Thymus (tissue), 11 donors: ENCODE data around the gene ATAD3C. TPM values are rescaled to one million over a fixed set of nuclear protein-coding genes. Genes with fewer than 3 reads are reported as not detected.
"Not testable (repeated sequence)": the region's sequence is repeated elsewhere in the genome, so short reads cannot be mapped to it uniquely, and the experiment has no call there.

ENCODE experiments used
- DNase-seq, 9 donors: peaks; one replicate each; pipeline ENCODE4 v3.0.0-alpha.2; 2013; ENCODE audit warnings: low spot score in 9 of 9, low read depth in 6 of 9, missing footprints in 1 of 9
- H3K27ac ChIP-seq, 2 donors: one replicate each; pipeline ENCODE4 v1.5.1; 2013; ENCODE audit warnings: control low read depth in 1 of 2, low read depth in 1 of 2, low read length in 1 of 2, mild to moderate bottlenecking in 1 of 2, moderate library complexity in 1 of 2
- H3K27me3 ChIP-seq, 2 donors: one replicate each; pipeline ENCODE4 v1.5.1; 2013; ENCODE audit warnings: low read length in 1 of 2; ENCODE audit not compliant: control insufficient read depth in 2 of 2, insufficient read depth in 1 of 2
- H3K36me3 ChIP-seq, 2 donors: one replicate each; pipeline ENCODE4 v1.5.1; 2013; ENCODE audit warnings: low read length in 1 of 2, mild to moderate bottlenecking in 1 of 2, moderate library complexity in 1 of 2; ENCODE audit not compliant: control insufficient read depth in 2 of 2, insufficient read depth in 2 of 2
- H3K4me1 ChIP-seq, 2 donors: one replicate each; pipeline ENCODE4 v1.5.1; 2013; ENCODE audit warnings: low read length in 2 of 2; ENCODE audit not compliant: control insufficient read depth in 2 of 2, insufficient read depth in 2 of 2
- H3K4me3 ChIP-seq, 2 donors: one replicate each; pipeline ENCODE4 v1.5.1; 2013; ENCODE audit warnings: low read length in 2 of 2, control low read depth in 1 of 2, mild to moderate bottlenecking in 1 of 2
- H3K9me3 ChIP-seq, 2 donors: one replicate each; pipeline ENCODE4 v1.5.1; 2013; ENCODE audit warnings: low read length in 1 of 2, mild to moderate bottlenecking in 1 of 2; ENCODE audit not compliant: control insufficient read depth in 2 of 2, insufficient read depth in 1 of 2
- WGBS: extraction: QIAGEN DNeasy Blood & Tissue Kit; methylation state at CpG from one replicate; pipeline ENCODE4 v1.1.7; 2013; 5-methylcytosine and 5-hydroxymethylcytosine counted together
- polyA plus RNA-seq: library from polyadenylated mRNA; stranded (reverse); fragments of 200-250 nt; gene quantifications from one replicate; pipeline ENCODE4 v1.2.3, GENCODE V29; 2013
- total RNA-seq: library from RNA; stranded (reverse); fragments of 120-200 nt; gene quantifications from one replicate; pipeline ENCODE4 v1.2.4, GENCODE V29; 2013
- donor health status: healthy.

ATAD3C gene
- total and polyA plus RNA-seq, 2 donors = 0.24 to 2.8 TPM

DNA sequence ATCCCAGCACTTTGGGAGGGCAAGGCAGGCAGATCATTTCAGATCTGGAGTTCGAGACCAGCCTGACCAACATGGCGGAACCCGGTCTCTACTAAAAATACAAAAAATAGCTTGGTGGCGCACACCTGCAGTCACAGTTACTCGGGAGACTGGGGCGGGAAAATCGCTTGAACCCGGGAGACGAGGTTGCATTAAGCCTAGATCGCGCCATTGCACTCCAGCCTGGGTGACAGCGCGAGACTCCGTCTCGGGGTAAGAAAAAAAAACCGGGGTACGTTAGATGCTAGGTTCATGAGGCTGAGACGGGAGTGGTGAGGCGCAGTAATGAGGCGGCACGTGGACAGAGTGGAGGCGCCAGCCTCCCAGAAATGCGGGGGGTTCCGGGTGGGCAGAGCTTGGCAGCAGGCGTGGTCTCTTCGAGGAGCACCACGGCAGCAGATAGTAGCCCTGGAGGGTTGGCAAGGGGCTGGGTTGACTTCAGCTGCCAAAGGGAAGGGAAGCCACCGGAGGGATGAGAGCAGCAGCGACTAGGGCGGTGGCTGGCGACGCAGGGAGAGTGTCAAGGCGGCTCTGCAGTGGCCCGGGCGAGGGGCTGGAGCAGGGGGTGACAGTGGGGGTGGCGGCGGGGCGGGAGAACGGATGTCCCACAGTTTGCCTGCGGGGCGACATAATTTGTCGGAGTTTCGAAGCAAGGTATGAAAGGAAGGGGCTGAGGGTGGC, 43.2 kb upstream of the ATAD3C start:
- H3K9me3 ChIP-seq = no peaks in the 10 kb centered on the region
- H3K4me3 ChIP-seq = peak overlapping the region; percentile 95 to 99
- peaks cover 21 to 28% of the 10 kb centered on the region in 2 donors for H3K4me1 ChIP-seq
- DNase-seq = no peak
- H3K27me3 ChIP-seq = no peaks in the 10 kb centered on the region
- peaks cover 42 to 46% of the 10 kb centered on the region in 2 donors for H3K36me3 ChIP-seq
- WGBS = 48% methylated on average over 43 of the region's 43 CpGs
- H3K27ac ChIP-seq = peak overlapping the region; percentile 67 to 97

DNA sequence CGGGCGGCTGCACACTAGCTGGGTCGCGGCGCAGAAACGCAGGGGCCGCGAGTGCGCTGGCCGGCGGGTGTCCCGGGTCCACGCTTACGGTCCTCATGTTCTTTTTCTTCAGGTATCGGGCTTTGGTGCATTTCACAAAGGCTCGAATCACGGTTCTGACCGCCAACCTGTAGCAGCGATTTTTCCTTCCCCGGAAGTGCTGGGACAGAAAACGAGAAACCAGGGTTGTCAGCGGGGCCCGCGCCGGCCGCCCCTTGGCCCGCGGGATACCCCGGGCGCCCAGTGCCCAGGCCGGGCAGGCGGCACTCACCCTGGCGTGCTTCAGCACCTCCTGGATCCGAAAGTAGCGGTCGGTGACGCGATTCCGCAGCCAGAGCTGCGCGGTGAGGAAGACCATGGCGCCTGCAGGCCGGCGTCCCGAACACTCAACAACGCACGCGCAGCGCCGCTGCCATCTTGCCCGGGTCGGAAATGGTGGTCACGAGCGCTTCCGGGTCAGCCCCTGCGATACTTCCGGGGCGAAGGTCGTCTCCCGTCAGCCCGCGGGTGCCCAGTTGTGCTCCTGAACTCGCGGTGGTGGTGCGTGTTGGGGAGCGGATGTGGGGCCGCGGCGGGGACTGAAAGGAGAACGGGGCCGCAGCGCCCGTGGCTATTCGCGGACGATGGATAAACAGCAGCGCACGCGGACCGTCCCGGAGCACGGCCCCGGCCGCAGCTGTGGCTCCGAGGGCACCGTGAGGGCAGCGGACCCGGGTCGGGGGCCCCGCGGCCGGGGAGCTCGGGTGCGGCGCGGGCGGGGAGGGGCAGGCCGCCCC, 42.5 kb upstream of the ATAD3C start, which contains the start of gene MRPL20:
Gene MRPL20 (minus strand): TSS at position 473 of the 815 bp plus-strand sequence. CDS start 76 bp downstream, at position 397.
- H3K4me3 ChIP-seq = peak within 1 kb of the TSS; percentile 95 to 99
- no peaks in the 10 kb centered on the region for H3K27me3 ChIP-seq
- WGBS = under 1% methylated on average over 98 of the region's 98 CpGs
- DNase-seq = peak; percentile 86 to 97 (median 91)
- peaks cover 0 to 6% of the 10 kb centered on the region in 2 donors for H3K9me3 ChIP-seq
- peak within 1 kb of the TSS; percentile 67 to 97 for H3K27ac ChIP-seq
- peaks cover 21 to 25% of the 10 kb centered on the region in 2 donors for H3K4me1 ChIP-seq
- H3K36me3 ChIP-seq = peaks cover 34 to 38% of the 10 kb centered on the region in 2 donors

DNA sequence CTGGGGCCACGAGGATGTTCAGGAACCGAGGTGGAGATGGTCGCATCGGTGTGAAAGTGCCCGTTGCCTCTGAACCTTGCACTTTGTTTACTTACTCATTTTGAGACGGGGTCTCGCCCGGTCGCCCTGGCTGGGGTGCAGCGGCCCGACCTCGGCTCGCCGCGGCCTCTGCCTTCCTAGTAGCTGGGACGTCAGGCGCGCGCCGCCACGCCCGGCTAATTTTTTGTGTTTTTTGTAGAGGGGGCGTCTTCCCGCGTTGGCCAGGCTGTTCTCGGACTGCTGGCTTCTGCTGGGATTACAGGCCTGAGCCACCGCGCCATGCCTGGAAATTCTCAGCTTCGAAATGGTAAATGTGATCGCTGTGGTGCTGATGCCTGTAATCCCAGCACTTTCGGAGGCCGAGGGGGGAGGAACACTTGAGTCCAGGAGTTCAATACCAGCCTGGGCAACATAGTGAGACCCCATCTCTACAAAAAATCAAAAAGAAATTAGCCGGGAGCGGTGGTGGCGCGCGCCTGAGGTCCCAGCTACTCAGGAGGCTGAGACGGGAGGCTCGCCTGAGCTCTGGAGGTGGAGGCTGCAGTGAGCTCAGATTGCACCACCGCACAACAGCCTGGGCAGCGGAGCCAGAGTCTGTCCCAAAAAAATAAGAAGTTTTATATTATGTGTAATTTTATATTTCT, 41.7 kb upstream of the ATAD3C start:
- H3K27ac ChIP-seq = peak overlapping the region; percentile 67 to 94
- DNase-seq = no peak
- H3K27me3 ChIP-seq = no peaks in the 10 kb centered on the region
- H3K4me1 ChIP-seq = peaks cover 21 to 25% of the 10 kb centered on the region in 2 donors
- peak overlapping the region; percentile 95 to 99 for H3K4me3 ChIP-seq
- WGBS = 13% methylated on average over 41 of the region's 41 CpGs
- H3K9me3 ChIP-seq = peaks cover 0 to 12% of the 10 kb centered on the region in 2 donors
- peaks cover 27 to 31% of the 10 kb centered on the region in 2 donors for H3K36me3 ChIP-seq

DNA sequence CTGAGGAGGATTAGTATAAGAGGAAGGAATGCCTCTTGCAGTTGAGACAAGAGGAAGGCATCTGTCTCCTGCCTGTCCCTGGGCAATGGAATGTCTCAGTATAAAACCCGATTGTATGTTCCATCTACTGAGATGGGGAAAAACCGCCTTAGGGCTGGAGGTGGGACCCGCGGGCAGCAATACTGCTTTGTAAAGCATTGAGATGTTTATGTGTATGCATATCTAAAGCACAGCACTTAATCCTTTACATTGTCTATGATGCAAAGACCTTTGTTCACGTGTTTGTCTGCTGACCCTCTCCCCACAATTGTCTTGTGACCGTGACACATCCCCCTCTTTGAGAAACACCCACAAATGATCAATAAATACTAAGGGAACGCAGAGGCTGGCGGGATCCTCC, 39.3 kb upstream of the ATAD3C start:
- H3K4me3 ChIP-seq, H3K27me3 ChIP-seq, H3K27ac ChIP-seq, DNase-seq: not testable (repeated sequence)
- peaks cover 21 to 23% of the 10 kb centered on the region in 2 donors for H3K4me1 ChIP-seq
- peaks cover 7 to 12% of the 10 kb centered on the region in 2 donors for H3K36me3 ChIP-seq
- peaks cover 0 to 12% of the 10 kb centered on the region in 2 donors for H3K9me3 ChIP-seq
- WGBS = 91% methylated on average over 8 of the region's 8 CpGs

DNA sequence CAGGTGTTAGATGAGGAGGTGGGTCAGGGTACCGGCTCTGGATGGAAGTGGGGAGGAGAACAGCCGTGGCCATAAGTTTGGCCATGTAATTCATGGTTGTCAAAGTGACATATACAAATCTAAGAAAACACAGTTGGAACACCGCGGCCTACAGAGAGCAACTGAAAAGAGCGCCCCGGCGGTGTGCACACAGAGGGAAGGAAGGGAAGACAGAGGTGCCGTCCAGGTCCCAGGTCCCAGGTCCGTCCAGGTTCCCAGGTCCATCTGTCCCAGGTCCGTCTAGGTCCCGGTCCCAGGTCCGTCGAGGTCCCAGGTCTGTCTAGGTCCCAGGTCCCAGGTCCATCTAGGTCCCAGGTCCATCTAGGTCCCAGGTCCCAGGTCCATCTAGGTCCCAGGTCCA, 37.9 kb upstream of the ATAD3C start:
- WGBS = 95% methylated on average over 13 of the region's 13 CpGs
- Histone ChIP-seq H3K27me3 (peaks cover 0 to 4% of the 10 kb centered on the region in 2 donors), H3K4me1 (peaks cover 9 to 10% of the 10 kb centered on the region in 2 donors), H3K27ac (no peak overlapping the region), H3K9me3 (peaks cover 0 to 12% of the 10 kb centered on the region in 2 donors), H3K4me3 (no peak overlapping the region), H3K36me3 (no peaks in the 10 kb centered on the region)
- DNase-seq = no peak

DNA sequence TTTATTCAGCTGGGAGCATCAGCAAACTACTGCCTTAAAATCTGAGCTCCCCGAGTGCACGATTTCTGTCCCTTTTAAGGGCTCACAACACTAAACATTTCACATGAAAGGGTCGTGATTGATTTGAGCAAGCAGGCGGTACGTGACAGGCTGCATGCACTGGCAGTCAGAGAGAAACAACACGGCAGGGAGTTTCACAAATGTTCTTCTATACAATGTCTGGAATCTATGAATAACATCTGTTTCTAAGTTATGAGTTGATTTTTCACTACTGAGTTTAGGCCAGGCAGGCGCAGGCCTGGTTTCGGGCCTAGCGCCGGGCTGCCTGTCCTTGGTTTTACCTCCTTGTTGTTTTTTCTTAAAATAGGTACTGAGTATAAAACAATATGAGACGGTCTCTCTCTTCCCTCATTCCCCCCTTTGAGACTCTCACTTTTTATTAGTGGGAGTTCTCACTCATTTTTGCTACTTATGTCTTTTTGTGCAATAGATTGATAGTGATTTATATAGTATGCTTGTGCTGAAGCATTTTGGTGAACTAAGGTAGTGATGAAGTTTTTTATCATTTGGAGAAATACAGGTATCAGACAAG, 37.1 kb upstream of the ATAD3C start:
- H3K4me1 ChIP-seq, H3K27me3 ChIP-seq, H3K36me3 ChIP-seq, DNase-seq, H3K27ac ChIP-seq, H3K4me3 ChIP-seq: not testable (repeated sequence)
- 98% methylated on average over 11 of the region's 11 CpGs for WGBS
- H3K9me3 ChIP-seq = peaks cover 0 to 12% of the 10 kb centered on the region in 2 donors

DNA sequence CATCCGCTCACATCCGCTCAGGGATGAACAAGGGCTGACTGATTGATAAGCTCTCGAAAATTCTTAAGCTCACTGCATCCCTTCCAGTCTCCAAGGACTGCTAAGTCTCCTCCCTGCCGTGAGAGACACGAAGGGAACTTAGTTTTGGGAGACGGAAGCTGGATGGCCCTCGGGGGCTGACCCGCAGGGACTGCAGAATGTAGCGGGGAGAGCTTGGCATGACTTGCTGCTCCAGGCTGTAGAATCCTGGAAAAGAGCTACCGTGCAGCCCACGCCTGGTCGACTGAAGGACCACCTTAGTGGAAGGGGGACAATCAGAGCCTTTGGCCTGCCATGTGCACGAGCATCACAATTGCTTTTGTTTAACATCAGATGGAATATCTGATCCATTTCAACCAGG, 33.7 kb upstream of the ATAD3C start:
- DNase-seq = no peak
- Histone ChIP-seq H3K9me3 (peaks cover 0 to 12% of the 10 kb centered on the region in 2 donors), H3K36me3 (no peaks in the 10 kb centered on the region), H3K4me3 (no peak overlapping the region), H3K4me1 (no peaks in the 10 kb centered on the region), H3K27ac (no peak overlapping the region), H3K27me3 (peaks cover 16 to 26% of the 10 kb centered on the region in 2 donors)
- WGBS = 93% methylated on average over 13 of the region's 13 CpGs

DNA sequence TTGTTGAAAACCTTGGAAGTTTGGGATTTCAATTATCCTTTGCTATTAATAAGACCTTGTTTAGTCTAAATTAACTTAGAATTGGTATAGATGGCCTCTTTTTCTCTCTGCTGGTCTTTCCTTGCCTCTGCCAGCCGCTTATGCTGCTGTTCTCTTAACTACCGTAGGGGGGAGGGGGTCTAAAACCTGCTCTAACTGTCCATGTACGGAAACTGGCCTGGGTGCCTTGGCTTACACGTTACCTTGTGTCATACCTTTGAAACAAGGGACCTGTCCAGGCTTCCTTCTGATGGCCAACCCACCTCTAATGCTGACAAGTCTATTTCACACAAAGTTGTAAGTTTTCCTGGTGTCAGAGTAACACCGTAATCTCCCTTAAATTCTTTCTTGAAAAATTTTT, 32.1 kb upstream of the ATAD3C start:
- H3K9me3 ChIP-seq, DNase-seq, H3K4me1 ChIP-seq, H3K36me3 ChIP-seq, H3K27ac ChIP-seq, H3K4me3 ChIP-seq: not testable (repeated sequence)
- H3K27me3 ChIP-seq = peaks cover 22 to 42% of the 10 kb centered on the region in 2 donors
- WGBS = 93% methylated on average over 5 of the region's 5 CpGs
